ENCODE data around the gene PEX13.

- TF ChIP-seq GATA3 (IDR thresholded peaks at IDR 0.05; ENCODE audit: low read depth, low read length) = no peak
- no peak for TF ChIP-seq GATA2 (IDR thresholded peaks at IDR 0.05; ENCODE audit: low read depth, low read length)
These were observed 5.8 kb upstream of the PEX13 start for GRCh38 chr2:61011678-61012077.

Measured in SH-SY5Y (cell line).